ENCODE data around the gene ANKRD63.

The ANKRD63 gene

GRCh38 chr15:40232625-40233070 lies 50.2 kb downstream of the ANKRD63 start:
- no peak overlapping the region for H3K27ac ChIP-seq
- no peak for TF ChIP-seq CTCF (conservative IDR thresholded peaks at IDR 0.05)

Measured in VCaP (cell line).